GM21619 (cell line): ENCODE data around the gene ASIC4.

Source experiments
- ATAC-seq: cut with Tn5 transposase; IDR thresholded peaks from one replicate; pipeline ENCODE4 v1.9.1; 2021; ENCODE audit not compliant: unreplicated experiment

The ASIC4 gene, protein sequence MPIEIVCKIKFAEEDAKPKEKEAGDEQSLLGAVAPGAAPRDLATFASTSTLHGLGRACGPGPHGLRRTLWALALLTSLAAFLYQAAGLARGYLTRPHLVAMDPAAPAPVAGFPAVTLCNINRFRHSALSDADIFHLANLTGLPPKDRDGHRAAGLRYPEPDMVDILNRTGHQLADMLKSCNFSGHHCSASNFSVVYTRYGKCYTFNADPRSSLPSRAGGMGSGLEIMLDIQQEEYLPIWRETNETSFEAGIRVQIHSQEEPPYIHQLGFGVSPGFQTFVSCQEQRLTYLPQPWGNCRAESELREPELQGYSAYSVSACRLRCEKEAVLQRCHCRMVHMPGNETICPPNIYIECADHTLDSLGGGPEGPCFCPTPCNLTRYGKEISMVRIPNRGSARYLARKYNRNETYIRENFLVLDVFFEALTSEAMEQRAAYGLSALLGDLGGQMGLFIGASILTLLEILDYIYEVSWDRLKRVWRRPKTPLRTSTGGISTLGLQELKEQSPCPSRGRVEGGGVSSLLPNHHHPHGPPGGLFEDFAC

DNA sequence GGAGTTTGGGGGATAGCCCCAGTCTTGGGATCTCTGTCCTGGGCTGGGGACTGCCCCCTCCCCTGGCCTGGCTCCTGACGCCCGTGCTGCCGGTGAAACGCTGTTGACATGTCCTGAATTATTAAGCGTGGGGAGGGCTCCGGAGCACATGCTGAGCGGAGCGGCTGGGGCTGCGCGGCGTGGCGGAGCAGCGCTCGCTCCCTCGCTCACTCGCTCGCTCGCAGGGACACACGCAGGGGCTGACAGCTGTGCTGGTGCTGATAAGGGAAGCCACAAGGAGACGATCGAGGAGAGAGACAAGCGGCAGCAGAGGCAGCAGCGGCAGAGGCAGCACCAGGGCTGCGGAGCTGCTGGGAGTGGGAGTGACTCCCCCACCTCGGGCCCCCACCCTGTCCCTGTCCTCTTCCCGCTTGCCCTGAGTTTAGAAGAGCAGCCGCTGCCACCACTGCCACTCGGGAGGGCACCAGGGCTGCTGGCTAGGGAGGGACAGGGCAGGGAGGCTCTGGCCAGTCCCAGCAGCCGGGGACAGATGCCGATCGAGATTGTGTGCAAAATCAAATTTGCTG is at the start of gene ASIC4:
ASIC4 (plus strand) TSS at position 287 of the 566 bp plus-strand sequence; CDS start at position 530, 243 bp downstream.
- no peak for ATAC-seq

DNA sequence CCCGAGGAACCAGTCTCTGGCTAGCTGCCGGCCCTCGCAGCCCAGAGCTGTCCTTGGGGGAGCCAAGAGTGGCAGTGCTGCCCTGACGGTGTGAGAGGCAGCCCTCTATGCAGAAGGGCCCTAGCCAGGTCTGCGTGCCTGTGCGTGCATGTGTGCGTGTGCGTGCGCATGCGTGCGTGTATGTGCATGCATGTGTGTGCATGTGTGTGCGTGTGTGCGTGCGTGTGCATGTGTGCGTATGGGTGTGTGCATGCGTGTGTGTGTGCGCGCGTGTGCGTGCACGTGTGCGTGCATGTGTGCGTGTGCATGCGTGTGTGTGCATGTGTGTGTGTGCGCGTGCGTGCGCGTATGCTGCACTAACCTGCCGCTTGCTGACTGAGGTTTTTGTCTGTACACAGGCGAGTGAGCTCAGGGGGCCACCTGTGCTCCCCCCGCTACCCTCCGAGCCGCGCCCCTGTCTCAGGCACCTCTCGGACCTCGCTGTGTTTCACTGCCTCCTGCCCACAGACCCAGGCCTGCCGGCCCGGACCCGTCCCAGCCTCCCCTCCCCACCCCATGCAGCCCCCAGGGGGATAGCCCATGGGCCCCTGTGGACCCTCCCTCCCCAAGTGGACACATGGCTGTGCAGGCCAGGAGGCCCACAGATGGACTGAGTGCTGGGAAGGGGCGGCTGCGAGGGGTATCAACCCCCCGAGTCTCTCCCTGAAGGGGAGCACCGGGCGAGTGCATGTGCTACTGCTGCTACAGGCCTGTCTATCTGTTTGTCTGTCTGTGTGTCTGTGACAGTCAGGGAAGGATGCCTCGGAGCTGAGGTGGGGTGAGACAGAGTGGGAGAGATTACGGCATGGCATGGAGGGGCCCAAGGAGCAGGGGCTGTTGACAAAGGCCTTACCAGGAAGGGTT is 48.4 kb upstream of the ASIC4 start:
- ATAC-seq, result no peak

DNA sequence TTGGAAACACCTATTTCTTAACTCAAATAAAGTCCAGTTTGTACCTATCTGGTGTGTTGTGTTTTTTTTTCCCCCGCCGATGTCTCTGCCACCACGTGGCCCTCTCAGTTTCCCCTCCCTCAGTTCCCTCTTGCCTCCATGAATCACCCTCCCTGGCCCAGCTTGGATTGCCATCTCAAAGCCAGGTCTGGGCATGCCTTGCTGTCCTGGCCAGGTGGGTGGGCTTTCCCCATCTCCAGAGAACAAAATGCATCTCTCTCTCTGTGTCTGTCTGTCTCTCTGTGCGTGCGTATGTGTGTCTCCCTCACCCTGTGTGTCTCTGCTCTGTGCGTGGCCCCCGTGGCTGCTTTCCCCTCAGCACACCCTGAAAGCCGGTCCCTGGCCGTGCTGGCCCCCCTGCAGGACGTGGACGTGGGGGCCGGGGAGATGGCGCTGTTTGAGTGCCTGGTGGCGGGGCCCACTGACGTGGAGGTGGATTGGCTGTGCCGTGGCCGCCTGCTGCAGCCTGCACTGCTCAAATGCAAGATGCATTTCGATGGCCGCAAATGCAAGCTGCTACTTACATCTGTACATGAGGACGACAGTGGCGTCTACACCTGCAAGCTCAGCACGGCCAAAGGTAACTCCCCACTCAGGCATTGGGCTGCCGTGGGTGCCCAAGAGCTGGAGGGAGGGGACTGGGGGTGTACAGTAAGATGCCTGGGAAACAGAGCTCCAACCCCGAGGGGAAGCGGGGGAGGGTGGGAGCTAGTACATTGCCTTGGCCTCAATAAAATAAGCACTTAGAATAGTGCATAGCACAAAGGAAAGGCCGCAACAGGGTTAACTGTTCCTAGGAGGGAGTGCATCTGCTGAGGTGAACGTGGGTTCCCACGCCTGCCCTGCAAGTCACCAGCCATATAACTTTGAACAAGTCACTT is 47.2 kb upstream of the ASIC4 start:
- ATAC-seq, result no peak

DNA sequence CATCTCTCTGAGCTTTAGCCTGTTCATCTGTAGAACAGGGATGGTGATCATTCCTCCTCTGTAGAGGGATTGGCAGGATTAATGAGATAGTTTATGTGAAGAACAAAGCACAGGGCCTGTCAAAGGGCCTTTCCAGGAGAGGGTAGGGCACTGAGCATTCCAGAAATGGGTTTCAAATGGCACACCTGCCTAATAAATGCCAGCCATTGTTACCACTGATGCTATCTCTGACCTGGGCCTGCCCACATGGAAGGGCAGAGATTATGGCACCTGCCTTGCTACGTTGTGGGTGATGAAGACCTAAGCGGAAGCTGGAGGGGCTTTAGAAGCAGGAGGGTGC is 46.6 kb upstream of the ASIC4 start:
- no peak for ATAC-seq

DNA sequence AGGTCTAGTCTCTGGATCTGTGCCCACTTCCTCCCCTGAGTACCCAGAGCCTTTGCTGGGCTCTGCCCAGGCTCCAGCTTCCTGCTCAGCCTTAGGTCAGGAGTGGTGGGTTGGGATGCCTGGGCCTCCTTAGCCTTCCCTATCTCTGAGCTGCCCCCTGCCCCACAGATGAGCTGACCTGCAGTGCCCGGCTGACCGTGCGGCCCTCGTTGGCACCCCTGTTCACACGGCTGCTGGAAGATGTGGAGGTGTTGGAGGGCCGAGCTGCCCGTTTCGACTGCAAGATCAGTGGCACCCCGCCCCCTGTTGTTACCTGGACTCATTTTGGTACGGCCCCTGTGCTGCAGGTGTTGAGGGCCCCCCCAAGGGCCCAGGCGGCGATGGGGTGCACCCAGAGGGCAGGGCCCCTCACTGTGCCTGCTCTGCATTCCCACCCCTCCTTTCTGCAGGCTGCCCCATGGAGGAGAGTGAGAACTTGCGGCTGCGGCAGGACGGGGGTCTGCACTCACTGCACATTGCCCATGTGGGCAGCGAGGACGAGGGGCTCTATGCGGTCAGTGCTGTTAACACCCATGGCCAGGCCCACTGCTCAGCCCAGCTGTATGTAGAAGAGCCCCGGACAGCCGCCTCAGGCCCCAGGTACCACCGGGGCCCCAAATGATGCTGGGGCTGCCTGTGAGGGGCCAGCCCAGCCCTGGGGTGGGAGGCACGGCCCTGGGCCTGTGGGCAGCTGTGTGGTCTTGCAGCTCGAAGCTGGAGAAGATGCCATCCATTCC is 45.7 kb upstream of the ASIC4 start:
- no peak for ATAC-seq

DNA sequence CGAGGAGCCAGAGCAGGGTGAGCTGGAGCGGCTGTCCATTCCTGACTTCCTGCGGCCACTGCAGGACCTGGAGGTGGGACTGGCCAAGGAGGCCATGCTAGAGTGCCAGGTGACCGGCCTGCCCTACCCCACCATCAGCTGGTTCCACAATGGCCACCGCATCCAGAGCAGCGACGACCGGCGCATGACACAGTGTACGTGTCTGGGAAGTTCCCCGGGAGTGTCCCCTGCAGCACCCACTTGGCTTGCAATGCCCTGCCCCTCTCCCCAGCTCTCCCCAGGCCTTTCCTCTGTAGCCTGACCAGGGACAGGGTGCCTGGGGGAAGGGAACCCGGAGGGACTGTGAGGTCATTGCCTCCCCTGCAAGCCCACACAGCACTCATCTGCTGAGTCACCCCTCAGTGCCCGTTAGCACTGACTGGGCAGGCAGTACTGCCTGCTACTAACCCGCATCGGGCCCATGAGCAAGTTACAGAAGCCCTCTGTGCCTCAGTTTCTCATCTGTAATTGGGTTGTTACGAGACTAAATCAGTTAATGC is 45.0 kb upstream of the ASIC4 start:
- no peak for ATAC-seq

DNA sequence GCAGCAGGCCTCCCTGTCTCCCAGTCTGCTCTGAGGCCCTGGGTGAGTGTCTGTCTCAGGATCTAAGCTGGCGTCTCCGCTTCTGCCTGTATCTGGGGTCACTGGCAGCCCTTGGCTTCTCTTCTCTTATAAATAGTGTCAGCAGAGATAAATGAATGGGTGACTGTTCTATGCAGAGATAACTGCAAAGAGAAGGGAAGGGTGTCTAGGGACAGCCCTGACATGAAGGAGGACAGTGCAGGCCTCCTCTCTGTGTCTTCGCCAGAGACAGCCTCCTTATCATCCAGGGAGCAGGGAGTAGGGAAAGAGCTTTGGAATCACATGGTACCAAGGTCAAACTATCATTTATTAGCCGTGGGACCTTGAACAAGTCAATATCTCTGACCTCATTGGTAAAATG is 43.9 kb upstream of the ASIC4 start:
- no peak for ATAC-seq

DNA sequence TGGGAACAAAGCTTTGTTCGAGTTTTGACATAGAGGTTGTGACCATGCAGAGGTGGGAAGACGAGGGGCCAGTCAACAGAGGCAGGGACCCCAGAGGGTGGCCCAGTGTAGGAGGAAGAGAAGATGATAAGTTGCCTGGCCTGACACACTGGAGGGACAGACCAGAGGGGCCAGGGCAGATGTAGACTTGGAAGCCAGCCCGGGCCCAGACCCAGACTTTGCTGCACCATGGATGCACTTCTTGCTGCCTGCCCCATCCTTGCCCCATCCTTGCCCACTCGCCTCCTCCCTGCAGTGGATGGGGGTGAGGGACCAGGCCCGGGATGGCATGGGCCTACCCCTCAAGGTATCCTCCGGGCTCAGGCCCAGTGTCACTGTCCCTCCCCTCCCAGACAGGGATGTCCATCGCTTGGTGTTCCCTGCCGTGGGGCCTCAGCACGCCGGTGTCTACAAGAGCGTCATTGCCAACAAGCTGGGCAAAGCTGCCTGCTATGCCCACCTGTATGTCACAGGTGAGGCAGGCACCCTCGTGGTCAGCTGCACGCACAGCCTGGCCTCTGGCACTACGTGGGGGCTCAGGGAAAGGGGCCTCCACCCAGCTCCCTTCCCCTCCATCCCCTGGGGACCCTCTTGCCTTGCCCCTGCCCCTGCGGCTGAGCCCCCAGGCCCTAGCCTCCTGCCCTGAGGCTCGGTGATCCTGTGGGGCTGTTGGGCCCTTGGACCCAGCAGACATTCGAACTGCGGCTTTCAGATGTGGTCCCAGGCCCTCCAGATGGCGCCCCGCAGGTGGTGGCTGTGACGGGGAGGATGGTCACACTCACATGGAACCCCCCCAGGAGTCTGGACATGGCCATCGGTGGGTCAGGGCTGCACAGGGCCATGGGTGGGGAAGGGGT is 42.6 kb upstream of the ASIC4 start:
- no peak for ATAC-seq

DNA sequence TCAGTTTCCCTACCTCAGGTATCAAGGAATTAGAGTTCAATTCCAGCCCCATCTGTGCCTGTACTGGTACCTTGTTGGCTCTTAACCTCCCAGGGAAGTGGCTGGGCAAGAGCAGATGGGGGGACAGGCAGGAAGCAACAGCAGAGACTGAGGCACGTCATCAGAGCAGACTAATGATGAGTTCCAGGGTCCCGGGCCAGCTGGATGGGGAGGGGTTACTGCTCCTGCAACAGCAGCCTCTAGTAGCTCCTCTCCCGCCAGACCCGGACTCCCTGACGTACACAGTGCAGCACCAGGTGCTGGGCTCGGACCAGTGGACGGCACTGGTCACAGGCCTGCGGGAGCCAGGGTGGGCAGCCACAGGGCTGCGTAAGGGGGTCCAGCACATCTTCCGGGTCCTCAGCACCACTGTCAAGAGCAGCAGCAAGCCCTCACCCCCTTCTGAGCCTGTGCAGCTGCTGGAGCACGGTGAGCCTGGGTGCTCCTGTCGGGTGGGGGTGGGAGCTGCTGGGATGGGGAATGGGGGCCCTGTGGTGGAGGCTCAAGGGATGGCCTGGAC is 41.6 kb upstream of the ASIC4 start:
- ATAC-seq, result no peak

DNA sequence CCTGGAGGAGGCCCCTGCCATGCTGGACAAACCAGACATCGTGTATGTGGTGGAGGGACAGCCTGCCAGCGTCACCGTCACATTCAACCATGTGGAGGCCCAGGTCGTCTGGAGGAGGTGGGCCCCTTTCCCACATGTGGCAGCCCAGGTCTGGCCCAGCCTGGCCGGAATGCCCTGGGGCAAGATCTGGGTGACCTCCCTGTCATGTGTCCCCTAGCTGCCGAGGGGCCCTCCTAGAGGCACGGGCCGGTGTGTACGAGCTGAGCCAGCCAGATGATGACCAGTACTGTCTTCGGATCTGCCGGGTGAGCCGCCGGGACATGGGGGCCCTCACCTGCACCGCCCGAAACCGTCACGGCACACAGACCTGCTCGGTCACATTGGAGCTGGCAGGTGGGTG is 40.8 kb upstream of the ASIC4 start:
- ATAC-seq, result no peak

DNA sequence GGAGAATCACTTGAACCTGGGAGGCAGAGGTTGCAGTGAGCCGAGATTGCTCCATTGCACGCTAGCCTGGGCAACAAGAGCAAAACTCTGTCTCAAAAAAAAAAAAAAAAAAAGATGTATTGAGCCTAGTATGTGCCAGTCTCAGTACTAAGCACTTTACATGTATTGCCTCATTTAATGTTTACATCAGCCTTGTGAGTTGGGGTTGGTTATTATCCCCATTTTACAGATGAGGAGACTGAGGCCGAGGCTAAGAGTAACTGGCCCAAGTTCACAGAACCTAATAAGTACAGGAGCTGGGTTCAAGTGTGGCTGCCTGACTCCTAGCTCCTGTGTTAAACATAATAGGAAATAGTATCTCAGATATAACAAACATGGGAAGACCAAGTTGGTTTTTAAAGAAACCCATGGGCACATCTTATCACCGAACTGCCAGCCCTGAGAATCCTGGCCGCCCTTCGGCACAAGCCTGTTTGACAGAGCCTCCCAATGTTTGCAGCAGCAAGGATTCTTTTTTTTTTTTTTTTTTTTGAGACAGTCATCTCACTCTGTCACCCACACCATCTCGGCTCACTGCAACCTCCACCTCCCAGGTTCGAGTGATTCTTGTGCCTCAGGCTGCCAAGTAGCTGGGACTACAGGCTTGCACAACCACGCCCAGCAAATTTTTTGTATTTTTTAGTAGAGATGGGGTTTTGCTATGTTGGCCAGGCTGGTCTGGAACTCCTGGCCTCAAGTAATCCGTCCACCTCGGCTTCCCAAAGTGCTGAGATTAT is 39.8 kb upstream of the ASIC4 start:
- ATAC-seq, result no peak

DNA sequence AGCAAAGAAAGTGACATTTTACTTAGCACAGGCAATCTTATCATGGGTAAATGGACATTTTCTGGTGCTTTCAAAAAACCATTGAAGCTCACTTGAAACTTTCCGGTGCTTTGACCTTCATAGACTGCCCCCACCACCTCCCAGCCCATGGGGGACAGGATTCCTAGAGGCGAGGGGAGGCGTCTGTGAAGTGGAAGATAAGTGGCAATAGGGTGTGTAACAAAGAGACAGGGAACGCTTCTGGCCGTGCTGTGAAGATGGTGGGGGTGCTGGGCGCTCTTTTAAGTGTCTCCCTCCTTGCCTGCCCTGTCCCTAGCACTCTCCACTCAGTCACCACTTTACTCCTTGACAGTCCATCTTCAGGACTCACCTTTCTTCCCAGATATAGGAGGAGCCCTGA is 39.0 kb upstream of the ASIC4 start:
- no peak for ATAC-seq

DNA sequence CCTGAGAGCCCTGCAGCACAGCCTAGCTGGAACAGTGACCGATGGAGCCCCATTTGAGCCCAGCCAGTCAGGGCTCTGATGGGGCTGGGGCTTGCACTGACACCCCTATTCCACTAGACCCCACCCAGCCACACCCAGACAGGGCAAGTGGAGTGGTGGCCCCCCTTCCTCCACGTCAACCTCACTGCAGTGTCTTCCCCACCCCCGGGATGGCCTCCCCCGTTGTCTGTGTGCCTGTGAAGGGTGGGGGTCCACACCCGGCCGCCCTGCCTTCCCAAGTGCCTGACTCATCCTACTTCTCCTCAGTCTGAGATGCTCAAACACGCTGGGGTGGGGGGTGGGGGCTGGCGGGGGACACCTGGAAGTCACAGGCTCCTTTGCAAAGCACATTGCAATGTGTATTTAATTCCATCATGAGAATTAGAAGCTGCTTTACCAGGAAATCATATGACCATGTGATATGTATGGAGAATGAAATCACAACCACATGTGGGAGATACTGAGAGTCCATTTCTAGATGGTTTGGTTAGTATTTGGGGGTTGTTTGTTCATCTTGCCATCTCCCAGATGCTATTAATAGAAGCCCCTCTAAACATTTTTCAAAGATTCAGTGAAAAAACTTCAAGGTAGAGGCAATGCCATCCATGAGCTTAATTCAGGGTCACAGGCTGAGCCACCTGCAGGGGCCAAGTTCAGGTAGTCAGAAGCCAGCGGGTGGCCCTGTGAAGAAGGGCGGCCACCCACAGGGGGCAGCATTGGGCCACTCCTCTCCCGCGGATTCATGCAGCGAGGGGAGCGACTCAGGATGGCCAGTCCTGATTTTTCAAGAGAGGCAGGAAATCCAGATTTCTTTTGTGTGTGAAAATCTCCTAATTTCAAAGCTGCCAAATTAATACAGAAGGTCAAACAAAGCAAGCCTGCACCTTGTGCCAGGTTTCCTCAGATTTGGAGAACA is 38.3 kb upstream of the ASIC4 start:
- ATAC-seq, result no peak

DNA sequence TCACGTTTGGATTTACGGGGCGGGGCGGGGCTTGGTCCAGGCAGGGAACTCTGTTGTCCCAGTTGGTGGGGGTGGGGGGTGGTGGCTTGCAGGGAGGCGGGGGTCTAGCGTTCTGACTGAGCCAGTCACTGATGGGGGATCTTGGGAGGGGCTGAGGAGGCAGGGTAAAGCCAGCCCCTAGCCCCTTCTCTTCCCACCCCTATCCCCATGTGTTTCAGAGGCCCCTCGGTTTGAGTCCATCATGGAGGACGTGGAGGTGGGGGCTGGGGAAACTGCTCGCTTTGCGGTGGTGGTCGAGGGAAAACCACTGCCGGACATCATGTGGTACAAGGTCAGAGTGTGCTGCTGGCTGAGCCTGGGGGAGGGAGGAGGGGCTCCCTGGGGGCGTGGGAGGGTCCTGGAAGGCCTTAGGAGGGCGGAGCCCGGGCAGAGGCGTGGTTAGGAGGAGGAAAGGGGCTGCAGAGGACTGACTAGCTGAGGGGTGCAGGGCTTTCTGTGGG is 37.6 kb upstream of the ASIC4 start:
- no peak for ATAC-seq

DNA sequence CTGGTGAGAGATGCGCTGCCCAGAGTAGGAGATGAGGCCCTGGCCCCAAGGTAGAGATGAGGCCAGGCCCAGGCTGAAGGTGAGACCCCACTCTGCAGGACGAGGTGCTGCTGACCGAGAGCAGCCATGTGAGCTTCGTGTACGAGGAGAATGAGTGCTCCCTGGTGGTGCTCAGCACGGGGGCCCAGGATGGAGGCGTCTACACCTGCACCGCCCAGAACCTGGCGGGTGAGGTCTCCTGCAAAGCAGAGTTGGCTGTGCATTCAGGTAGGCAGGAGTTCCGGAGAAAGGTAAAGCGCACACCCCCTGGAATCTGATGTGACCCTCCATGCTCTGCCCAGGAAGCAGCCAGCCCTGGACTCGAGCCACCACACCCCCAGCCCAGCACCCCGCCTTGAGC is 37.1 kb upstream of the ASIC4 start:
- ATAC-seq, result no peak

DNA sequence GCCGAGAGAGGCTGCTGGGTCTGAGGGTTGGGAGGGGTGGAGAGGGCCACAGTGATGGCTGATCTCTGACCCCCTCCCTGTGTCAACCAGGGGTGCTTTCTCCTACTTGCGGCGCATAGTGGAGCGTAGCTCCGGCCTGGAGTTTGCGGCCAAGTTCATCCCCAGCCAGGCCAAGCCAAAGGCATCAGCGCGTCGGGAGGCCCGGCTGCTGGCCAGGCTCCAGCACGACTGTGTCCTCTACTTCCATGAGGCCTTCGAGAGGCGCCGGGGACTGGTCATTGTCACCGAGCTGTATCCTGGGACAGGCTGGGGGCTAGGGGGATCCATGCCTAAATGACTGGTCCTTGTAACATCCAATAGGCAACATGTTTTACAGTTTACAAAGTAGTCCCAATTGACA is 36.5 kb upstream of the ASIC4 start:
- no peak for ATAC-seq
